Measurements from ENCODE around the gene MED16. TPM values are rescaled to one million over a fixed set of nuclear protein-coding genes. Genes with fewer than 3 reads are reported as not detected.

The MED16 gene
- total and polyA plus RNA-seq, 2 of the 13 experiments (the other 11 are each of a cell fraction or from before 2014, with no cell fraction given): 13.3 to 14.8 TPM

- TF ChIP-seq ATF4 (CRISPR knock-in tag; IDR thresholded peaks at IDR 0.05): 0 out of 4 replicates have a peak, but pooled peaks of 1 of the 2 experiments have one; percentile 17
- no peak for TF ChIP-seq FIP1L1 (IDR thresholded peaks at IDR 0.05; ENCODE audit: borderline replicate concordance, insufficient read depth, low read depth, low read length)
- no peak for TF ChIP-seq ZBTB33 (CRISPR knock-in tag; IDR thresholded peaks at IDR 0.05)
- no peak for TF ChIP-seq DZIP1 (CRISPR knock-in tag; IDR thresholded peaks at IDR 0.05)
- 0 out of 2 replicates have a peak, but pooled peaks have one; percentile 8 for TF ChIP-seq ZNF263 (CRISPR knock-in tag; IDR thresholded peaks at IDR 0.05)
- TF ChIP-seq RCOR2 (CRISPR knock-in tag; IDR thresholded peaks at IDR 0.05): peak; percentile 55; the same call in 1 of the 2 replicates
- TF ChIP-seq JUND (CRISPR knock-in tag; IDR thresholded peaks at IDR 0.05): no peak
- TF ChIP-seq FOXC1 (CRISPR knock-in tag; IDR thresholded peaks at IDR 0.05; ENCODE audit: borderline replicate concordance): no peak
- TF ChIP-seq IKZF1 (IDR thresholded peaks at IDR 0.05): no peak
- no peak for TF ChIP-seq PHF5A (CRISPR knock-in tag; IDR thresholded peaks at IDR 0.05; ENCODE audit: low read depth, unreplicated experiment)
- no peak for TF ChIP-seq ZNF17 (CRISPR knock-in tag; IDR thresholded peaks at IDR 0.05)
- no peak for TF ChIP-seq ARID2 (CRISPR knock-in tag; IDR thresholded peaks at IDR 0.05; ENCODE audit: borderline replicate concordance)
- no peak for TF ChIP-seq ZNF562 (CRISPR knock-in tag; IDR thresholded peaks at IDR 0.05; ENCODE audit: borderline replicate concordance)
- no peak for TF ChIP-seq ETS1 (CRISPR knock-in tag; IDR thresholded peaks at IDR 0.05)
- TF ChIP-seq ZNF564 (CRISPR knock-in tag; IDR thresholded peaks at IDR 0.05): no peak
- peak; percentile 65 for TF ChIP-seq GABPB1 (CRISPR knock-in tag; IDR thresholded peaks at IDR 0.05)
- no peak for TF ChIP-seq CREM (IDR thresholded peaks at IDR 0.05)
- no peak for TF ChIP-seq CREM (CRISPR knock-in tag; IDR thresholded peaks at IDR 0.05)
- no peak for TF ChIP-seq IKZF5 (CRISPR knock-in tag; IDR thresholded peaks at IDR 0.05)
- TF ChIP-seq RORA (CRISPR knock-in tag; IDR thresholded peaks at IDR 0.05): no peak
- TF ChIP-seq RFX5 (IDR thresholded peaks at IDR 0.05; ENCODE audit: low read depth, low read length): no peak
- no peak for TF ChIP-seq ARNT (IDR thresholded peaks at IDR 0.05)
- TF ChIP-seq CCDC6 (CRISPR knock-in tag; IDR thresholded peaks at IDR 0.05): no peak
These were observed 32.7 kb upstream of the MED16 start, which contains the start of gene ARID3A (continued) for GRCh38 chr19:925526-926322.
